A673 (cell line): Measurements from ENCODE around the gene CALR3.

ENCODE experiments used
- EZH2 ChIP-seq: fragments of 200-600 bp; sonication (generic); IDR thresholded peaks from 2 replicates; pipeline ENCODE4 v1.6.1; 2017; ENCODE audit warnings: borderline replicate concordance, low read depth, mild to moderate bottlenecking, mixed read lengths, antibody characterized with exemption, low read length; ENCODE audit not compliant: poor library complexity, severe bottlenecking
- TF ChIP-seq, protein P1 (sequence below): fragments of 300-800, 200-600 bp; sonication (generic); conservative IDR thresholded peaks from 2 replicates; pipeline ENCODE4 v1.5.1; 2017; ENCODE audit warnings: low read depth, mild to moderate bottlenecking, antibody characterized with exemption, low read length, moderate library complexity, mixed read lengths

DNA sequence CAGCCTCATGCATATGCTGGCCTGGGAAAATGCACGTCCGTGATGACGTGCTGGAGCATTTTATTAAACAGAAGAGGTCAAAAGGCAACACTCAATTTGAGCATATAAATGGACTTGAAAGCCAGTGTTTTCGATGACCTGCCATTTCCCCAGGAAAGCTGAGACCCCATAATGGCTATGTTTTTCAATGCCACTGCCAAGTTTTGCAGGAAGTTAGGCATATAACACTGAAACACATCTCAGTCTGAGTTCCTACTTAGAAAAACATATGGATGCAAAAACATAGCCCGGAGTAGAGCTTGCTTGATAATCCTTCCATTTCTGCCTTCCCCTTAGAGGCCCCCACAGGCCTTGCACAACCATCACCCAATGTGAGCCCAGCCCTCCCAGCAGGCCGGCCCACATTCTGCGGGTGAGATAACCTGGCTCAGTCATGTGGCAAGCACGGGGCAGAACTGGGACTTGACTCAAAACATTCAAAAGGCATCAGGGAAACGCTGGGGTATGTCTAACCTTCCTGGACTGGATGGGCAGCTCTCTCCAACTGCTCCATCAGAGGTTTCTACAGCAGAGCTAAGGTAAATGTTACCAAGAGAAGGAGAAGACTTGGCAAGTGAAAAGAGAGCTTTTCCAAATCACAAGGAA, 49.1 kb downstream of the CALR3 start:
- no peak for TF ChIP-seq EZH2
- TF ChIP-seq, protein P1, sequence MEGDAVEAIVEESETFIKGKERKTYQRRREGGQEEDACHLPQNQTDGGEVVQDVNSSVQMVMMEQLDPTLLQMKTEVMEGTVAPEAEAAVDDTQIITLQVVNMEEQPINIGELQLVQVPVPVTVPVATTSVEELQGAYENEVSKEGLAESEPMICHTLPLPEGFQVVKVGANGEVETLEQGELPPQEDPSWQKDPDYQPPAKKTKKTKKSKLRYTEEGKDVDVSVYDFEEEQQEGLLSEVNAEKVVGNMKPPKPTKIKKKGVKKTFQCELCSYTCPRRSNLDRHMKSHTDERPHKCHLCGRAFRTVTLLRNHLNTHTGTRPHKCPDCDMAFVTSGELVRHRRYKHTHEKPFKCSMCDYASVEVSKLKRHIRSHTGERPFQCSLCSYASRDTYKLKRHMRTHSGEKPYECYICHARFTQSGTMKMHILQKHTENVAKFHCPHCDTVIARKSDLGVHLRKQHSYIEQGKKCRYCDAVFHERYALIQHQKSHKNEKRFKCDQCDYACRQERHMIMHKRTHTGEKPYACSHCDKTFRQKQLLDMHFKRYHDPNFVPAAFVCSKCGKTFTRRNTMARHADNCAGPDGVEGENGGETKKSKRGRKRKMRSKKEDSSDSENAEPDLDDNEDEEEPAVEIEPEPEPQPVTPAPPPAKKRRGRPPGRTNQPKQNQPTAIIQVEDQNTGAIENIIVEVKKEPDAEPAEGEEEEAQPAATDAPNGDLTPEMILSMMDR: no peak
